Spleen (tissue), 7 donors: ENCODE data around the gene UBE2K.

Source experiments
- POLR2A ChIP-seq, 3 donors: fragments of 450-650 bp; IDR thresholded peaks; one replicate each; pipeline ENCODE4 v1.5.1; 2017; ENCODE audit warnings: antibody characterized with exemption in 3 of 3, mild to moderate bottlenecking in 1 of 3
- TF ChIP-seq, protein P1 (sequence below), 11 experiments: fragments of 200-600 bp in 7 of 11; fragments of 450-650 bp in 4 of 11; sonication (generic) in 4 of 11; IDR thresholded peaks in 8 of 11; conservative IDR thresholded peaks in 3 of 11; 1 replicate in 7 of 11; 2 replicates in 4 of 11; pipeline versions ENCODE4 v1.4.0 to v1.8.0; 2016 to 2021; ENCODE audit warnings: antibody characterized with exemption in 11 of 11, inconsistent platforms in 4 of 11, mild to moderate bottlenecking in 1 of 11
- donor health status: DM: no; HTN: no; CAD: no; lungs with moderate emphysema.
- donor health status: DM: no; HTN: no; CAD: no.
- donor health status: DM: no; HTN: no; CAD: no.

DNA sequence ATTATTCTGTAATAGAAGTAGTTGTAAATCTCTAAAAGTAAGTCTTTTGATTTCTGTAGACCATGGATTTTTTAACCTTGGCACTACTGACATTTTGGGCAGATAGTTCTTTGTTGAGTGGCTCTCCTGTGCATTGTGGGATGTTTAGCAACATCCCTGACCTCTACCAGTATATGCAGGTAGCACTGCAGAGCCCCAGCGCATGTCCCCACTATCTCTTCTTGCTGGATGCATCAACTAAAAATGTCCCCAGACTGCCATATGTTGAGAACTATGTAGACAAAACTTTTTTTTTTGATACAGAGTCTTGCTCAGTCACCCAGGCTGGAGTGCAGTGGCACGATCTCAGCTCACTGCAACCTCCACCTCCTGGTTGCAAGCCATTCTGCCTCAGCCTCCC lies 4.8 kb downstream of the UBE2K start:
- TF ChIP-seq, protein P1, sequence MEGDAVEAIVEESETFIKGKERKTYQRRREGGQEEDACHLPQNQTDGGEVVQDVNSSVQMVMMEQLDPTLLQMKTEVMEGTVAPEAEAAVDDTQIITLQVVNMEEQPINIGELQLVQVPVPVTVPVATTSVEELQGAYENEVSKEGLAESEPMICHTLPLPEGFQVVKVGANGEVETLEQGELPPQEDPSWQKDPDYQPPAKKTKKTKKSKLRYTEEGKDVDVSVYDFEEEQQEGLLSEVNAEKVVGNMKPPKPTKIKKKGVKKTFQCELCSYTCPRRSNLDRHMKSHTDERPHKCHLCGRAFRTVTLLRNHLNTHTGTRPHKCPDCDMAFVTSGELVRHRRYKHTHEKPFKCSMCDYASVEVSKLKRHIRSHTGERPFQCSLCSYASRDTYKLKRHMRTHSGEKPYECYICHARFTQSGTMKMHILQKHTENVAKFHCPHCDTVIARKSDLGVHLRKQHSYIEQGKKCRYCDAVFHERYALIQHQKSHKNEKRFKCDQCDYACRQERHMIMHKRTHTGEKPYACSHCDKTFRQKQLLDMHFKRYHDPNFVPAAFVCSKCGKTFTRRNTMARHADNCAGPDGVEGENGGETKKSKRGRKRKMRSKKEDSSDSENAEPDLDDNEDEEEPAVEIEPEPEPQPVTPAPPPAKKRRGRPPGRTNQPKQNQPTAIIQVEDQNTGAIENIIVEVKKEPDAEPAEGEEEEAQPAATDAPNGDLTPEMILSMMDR (IDR thresholded peaks at IDR 0.05 in 8 of 11, conservative IDR thresholded peaks at IDR 0.05 in 3 of 11), result no peak
- no peak for TF ChIP-seq POLR2A (IDR thresholded peaks at IDR 0.05)
